Neural cell (in vitro differentiated cells): ENCODE results near the gene CFAP221.

Experiments
- CTCF ChIP-seq: fragments of 450-650 bp; IDR thresholded peaks from 2 replicates; pipeline ENCODE4 v1.5.1; 2014; ENCODE audit warnings: antibody characterized with exemption, mild to moderate bottlenecking, moderate library complexity; ENCODE audit not compliant: poor library complexity, severe bottlenecking
- EP300 ChIP-seq: fragments of 450-650 bp; conservative IDR thresholded peaks from 2 replicates; pipeline ENCODE4 v1.6.1; 2014; ENCODE audit warnings: antibody characterized with exemption, mild to moderate bottlenecking, moderate library complexity; ENCODE audit not compliant: poor library complexity, severe bottlenecking
- EZH2 ChIP-seq: fragments of 200-600, 300-800 bp; shearing (Covaris generic), sonication (generic); IDR thresholded peaks from 2 replicates; pipeline ENCODE4 v1.6.1; 2014; ENCODE audit warnings: antibody characterized with exemption, low read length, borderline replicate concordance, mild to moderate bottlenecking; ENCODE audit not compliant: insufficient read depth, poor library complexity, severe bottlenecking
- MXI1 ChIP-seq: fragments of 450-650 bp; conservative IDR thresholded peaks from 2 replicates; pipeline ENCODE4 v1.6.1; 2014; ENCODE audit warnings: antibody characterized with exemption, mild to moderate bottlenecking; ENCODE audit not compliant: poor library complexity, severe bottlenecking
- POLR2AphosphoS5 ChIP-seq: IDR thresholded peaks from 2 replicates; pipeline ENCODE4 v1.6.1; 2012
- TAF1 ChIP-seq: IDR thresholded peaks from 2 replicates; pipeline ENCODE4 v1.6.1; 2012; ENCODE audit warnings: low read depth

- TF ChIP-seq MXI1: no peak
- TF ChIP-seq TAF1: no peak
- no peak for TF ChIP-seq CTCF
- TF ChIP-seq POLR2AphosphoS5: no peak
- no peak for TF ChIP-seq EP300
- no peak for TF ChIP-seq EZH2
Observed at GRCh38 chr2:119517433-119517832, 26.8 kb upstream of the CFAP221 start.
